HepG2 (cell line): ENCODE results near the gene MAP3K2. TPM values are rescaled to one million over a fixed set of nuclear protein-coding genes. Genes with fewer than 3 reads are reported as not detected.

Experiments
- ATAC-seq: fragments of 200-7000 bp; cut with Tn5 transposase; 3 replicates; pipeline ENCODE4 v1.9.1; 2020; ENCODE audit warnings: mild to moderate bottlenecking, moderate library complexity
- BruUV-seq: library from RNA; stranded (reverse); fragments of 400-500 nt; replicated peaks from 2 replicates; lab custom pipeline; 2021; lab: Mats Ljungman, UMichigan
- CTCF ChIA-PET: fragments of 300-600 bp; formaldehyde crosslinking; extraction: SDS; loops from one replicate; lab custom pipeline; 2021; ENCODE audit warnings: low total read pairs, inconsistent platforms, low intra/inter-chr PET ratio; lab: Yijun Ruan, JAX
- POLR2A ChIA-PET: fragments of 350-600 bp; sonication (Branson Sonifier 250); formaldehyde crosslinking; loops from one replicate; lab custom pipeline; 2020; ENCODE audit warnings: antibody characterized with exemption, inconsistent platforms; lab: Yijun Ruan, JAX
- DNase-seq: peaks from one replicate; pipeline ENCODE4 v3.0.0-alpha.2; 2015; ENCODE audit warnings: low spot score
- FAIRE-seq: peaks from 3 replicates; lab custom pipeline; 2011; peaks lifted over from hg19 to GRCh38; lab: Jason Lieb, UNC
- H2AFZ ChIP-seq: one replicate; pipeline ENCODE4 v1.6.1; 2011; ENCODE audit warnings: low read length, inconsistent platforms
- H3K27ac ChIP-seq: fragments of 300-600 bp; 3 replicates; pipeline ENCODE4 v1.8.0; 2011; ENCODE audit warnings: mixed run types, mild to moderate bottlenecking, mixed read lengths, low read length, inconsistent platforms; ENCODE audit not compliant: insufficient read depth; ENCODE audit errors: extremely low read length
- H3K27me3 ChIP-seq, 2 experiments: fragments of 200-600 bp in 1 of 2; 2 replicates in 1 of 2; 3 replicates in 1 of 2; pipeline versions ENCODE4 v1.6.0 to v1.8.0; 2011; ENCODE audit warnings: low read length in 2 of 2, mild to moderate bottlenecking in 2 of 2, moderate library complexity in 2 of 2, inconsistent platforms in 1 of 2; ENCODE audit not compliant: insufficient read depth in 2 of 2, control insufficient read depth in 1 of 2
- H3K36me3 ChIP-seq, 2 experiments: fragments of 200-600 bp in 1 of 2; replicated peaks in 1 of 2; 2 replicates in 1 of 2; 3 replicates in 1 of 2; pipeline versions ENCODE4 v1.5.1 to v1.8.0; 2011; ENCODE audit warnings: low read length in 2 of 2, inconsistent platforms in 1 of 2; ENCODE audit not compliant: insufficient read depth in 2 of 2, control insufficient read depth in 1 of 2
- H3K4me1 ChIP-seq: 2 replicates; pipeline ENCODE4 v1.5.1; 2012; ENCODE audit warnings: low read length, inconsistent platforms; ENCODE audit not compliant: insufficient read depth
- H3K4me2 ChIP-seq: 2 replicates; pipeline ENCODE4 v1.6.0; 2011; ENCODE audit warnings: low read depth, low read length, inconsistent platforms
- H3K4me3 ChIP-seq, 3 experiments: fragments of 200-600 bp in 1 of 3; sonication (generic), shearing (Covaris generic) in 1 of 3; replicated peaks in 1 of 3; 2 replicates each; pipeline ENCODE4 v1.5.1; 2011 to 2016; ENCODE audit warnings: low read length in 3 of 3, inconsistent platforms in 2 of 3, low read depth in 2 of 3, mild to moderate bottlenecking in 2 of 3, control low read depth in 1 of 3, mixed read lengths in 1 of 3; ENCODE audit not compliant: insufficient read depth in 1 of 3
- H3K79me2 ChIP-seq: one replicate; pipeline ENCODE4 v1.6.1; 2011; ENCODE audit warnings: low read length, inconsistent platforms; ENCODE audit not compliant: insufficient read depth
- H3K9ac ChIP-seq: 2 replicates; pipeline ENCODE4 v1.6.0; 2011; ENCODE audit warnings: mild to moderate bottlenecking, low read depth, low read length, inconsistent platforms; ENCODE audit not compliant: insufficient read depth
- H3K9me3 ChIP-seq: 2 replicates; pipeline ENCODE4 v1.5.1; 2012; ENCODE audit warnings: mild to moderate bottlenecking, low read length
- H4K20me1 ChIP-seq: 2 replicates; pipeline ENCODE4 v1.6.0; 2011; ENCODE audit warnings: inconsistent platforms, mild to moderate bottlenecking, low read length, moderate library complexity; ENCODE audit not compliant: insufficient read depth
- ARID2 ChIP-seq: sonication (generic); formaldehyde crosslinking; IDR thresholded peaks from 2 replicates; pipeline ENCODE4 v1.8.1; 2022; ENCODE audit warnings: mild to moderate bottlenecking, missing genetic modification reagents, borderline replicate concordance
- ATF7-NPFF ChIP-seq: sonication (generic); formaldehyde crosslinking; IDR thresholded peaks from 2 replicates; pipeline ENCODE4 v1.8.1; 2023; ENCODE audit warnings: mild to moderate bottlenecking, low read depth, missing genetic modification reagents, moderate library complexity
- TGIF2 ChIP-seq: IDR thresholded peaks from 2 replicates; pipeline ENCODE4 v1.6.1; 2016; ENCODE audit warnings: control low read depth, missing compliant biosample characterization
- ZNF225 ChIP-seq: sonication (generic); formaldehyde crosslinking; IDR thresholded peaks from 2 replicates; pipeline ENCODE4 v1.4.0; 2020; ENCODE audit warnings: mild to moderate bottlenecking, missing genetic modification reagents
- ZNF672 ChIP-seq: sonication (generic); formaldehyde crosslinking; IDR thresholded peaks from 2 replicates; pipeline ENCODE4 v1.8.1; 2022; ENCODE audit warnings: missing genetic modification reagents
- ZNF839 ChIP-seq: sonication (generic); formaldehyde crosslinking; IDR thresholded peaks from 2 replicates; pipeline ENCODE4 v1.4.0; 2020; ENCODE audit warnings: missing genetic modification reagents, mild to moderate bottlenecking, borderline replicate concordance
- WGBS: methylation state at CpG from one replicate; pipeline ENCODE4 v1.1.6; 2017; ENCODE audit warnings: low lambda C conversion rate; 5-methylcytosine and 5-hydroxymethylcytosine counted together
- in situ Hi-C: cut with HindIII; loops from 2 replicates; pipeline ENCODE4 v1.10.0; 2017; ENCODE audit warnings: low pct_unique_long_range_greater_than_20kb; ENCODE audit not compliant: extremely low pct_ligation_motif_present
- intact Hi-C: fragments of 100-400 bp; cut with micrococcal nuclease; formaldehyde crosslinking; loops from one replicate; pipeline ENCODE4 v1.10.0; 2022; ENCODE audit not compliant: unreplicated experiment
- polyA plus RNA-seq, 8 experiments: library from polyadenylated mRNA; depleted of rRNA in 3 of 8; stranded (reverse) in 7 of 8; unstranded in 1 of 8; fragments of >200 nt; fragmentation: Illumina TruSeq in 4 of 8; extraction: Trizol in 4 of 8; gene quantifications; 2 replicates each; pipeline versions ENCODE4 v1.2.1 to v1.2.3, GENCODE V29; 2011 to 2016; ENCODE audit warnings: low read depth in 4 of 8, missing spikeins in 1 of 8, mixed read lengths in 1 of 8; ENCODE audit not compliant: insufficient read depth in 1 of 8
- total RNA-seq, 5 experiments: library from RNA; depleted of rRNA; stranded (reverse); fragments of >200 nt; fragmentation: Illumina TruSeq; extraction: Trizol; gene quantifications; 2 replicates each; pipeline ENCODE4 v1.2.3, GENCODE V29; 2016; ENCODE audit warnings: low read depth in 1 of 5
- TF ChIP-seq, protein P1 (sequence below): sonication (generic); formaldehyde crosslinking; conservative IDR thresholded peaks from 2 replicates; pipeline ENCODE4 v1.8.1; 2023; ENCODE audit warnings: missing genetic modification reagents
- TF ChIP-seq, protein P2 (sequence below): sonication (generic); formaldehyde crosslinking; IDR thresholded peaks from 2 replicates; pipeline ENCODE4 v1.4.0; 2020; ENCODE audit warnings: mild to moderate bottlenecking, missing genetic modification reagents
- TF ChIP-seq, protein P3 (sequence below): fragments of 450-650 bp; IDR thresholded peaks from 2 replicates; pipeline ENCODE4 v1.6.1; 2017

MAP3K2 gene
- total and polyA plus RNA-seq, 2 of the 13 experiments (the other 11 are each of a cell fraction or from before 2014, with no cell fraction given): 12.2 to 37.2 TPM

DNA sequence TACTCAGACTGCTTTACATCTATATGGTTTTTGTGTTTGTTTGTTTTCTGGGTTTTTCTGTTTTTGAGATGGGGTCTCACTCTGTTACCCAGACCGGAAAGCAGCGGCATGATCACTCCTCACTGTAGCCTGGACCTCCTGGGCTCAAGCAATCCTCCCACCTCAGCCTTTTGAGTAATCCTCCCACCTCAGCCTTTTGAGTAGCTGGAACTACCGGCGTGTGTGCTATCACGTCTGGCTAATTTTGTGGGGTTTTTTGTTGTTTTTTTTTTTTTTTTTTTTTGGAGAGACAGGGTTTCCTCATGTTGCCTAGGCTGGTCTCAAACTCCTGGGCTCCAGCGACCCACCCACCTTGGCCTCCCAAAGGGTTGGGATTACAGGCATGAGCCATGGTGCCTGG is 9.1 kb downstream of the MAP3K2 start:
- CTCF ChIA-PET: no interaction called here
- H3K36me3 ChIP-seq: peaks cover 2 to 3% of the 10 kb centered on the region in 2 experiments; a peak in 2 of 5 replicates
- H3K4me2 ChIP-seq: no peak overlapping the region
- no peak for FAIRE-seq
- no peaks in the 10 kb centered on the region for H3K27me3 ChIP-seq
- peaks cover 35% of the 10 kb centered on the region for H3K4me1 ChIP-seq
- peaks cover 29% of the 10 kb centered on the region for H3K9me3 ChIP-seq
- H3K4me3 ChIP-seq: no peak overlapping the region
- in situ Hi-C loops (no loop called here), intact Hi-C loops (no loop called here)
- no peak for DNase-seq
- no peak overlapping the region for H3K9ac ChIP-seq
- H2AFZ ChIP-seq: no peak overlapping the region
- POLR2A ChIA-PET: interaction anchor here (1.0 kb wide), 1 partner anchor 8 kb away, joined by 4 read pairs; no protein-coding TSS in a partner anchor
- no peak for ATAC-seq
- BruUV-seq: no TSS peak
- TF ChIP-seq, protein P1, sequence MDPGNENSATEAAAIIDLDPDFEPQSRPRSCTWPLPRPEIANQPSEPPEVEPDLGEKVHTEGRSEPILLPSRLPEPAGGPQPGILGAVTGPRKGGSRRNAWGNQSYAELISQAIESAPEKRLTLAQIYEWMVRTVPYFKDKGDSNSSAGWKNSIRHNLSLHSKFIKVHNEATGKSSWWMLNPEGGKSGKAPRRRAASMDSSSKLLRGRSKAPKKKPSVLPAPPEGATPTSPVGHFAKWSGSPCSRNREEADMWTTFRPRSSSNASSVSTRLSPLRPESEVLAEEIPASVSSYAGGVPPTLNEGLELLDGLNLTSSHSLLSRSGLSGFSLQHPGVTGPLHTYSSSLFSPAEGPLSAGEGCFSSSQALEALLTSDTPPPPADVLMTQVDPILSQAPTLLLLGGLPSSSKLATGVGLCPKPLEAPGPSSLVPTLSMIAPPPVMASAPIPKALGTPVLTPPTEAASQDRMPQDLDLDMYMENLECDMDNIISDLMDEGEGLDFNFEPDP: 0 out of 2 replicates have a peak, but pooled peaks have one; percentile 71
- no peak for TF ChIP-seq ATF7-NPFF (CRISPR knock-in tag)
- peaks cover 98% of the 10 kb centered on the region for H3K79me2 ChIP-seq
- 96% methylated on average over 6 of the region's 6 CpGs for WGBS
- H3K27ac ChIP-seq: no peak overlapping the region
- peaks cover 6% of the 10 kb centered on the region; the same call in 1 of the 2 replicates for H4K20me1 ChIP-seq

DNA sequence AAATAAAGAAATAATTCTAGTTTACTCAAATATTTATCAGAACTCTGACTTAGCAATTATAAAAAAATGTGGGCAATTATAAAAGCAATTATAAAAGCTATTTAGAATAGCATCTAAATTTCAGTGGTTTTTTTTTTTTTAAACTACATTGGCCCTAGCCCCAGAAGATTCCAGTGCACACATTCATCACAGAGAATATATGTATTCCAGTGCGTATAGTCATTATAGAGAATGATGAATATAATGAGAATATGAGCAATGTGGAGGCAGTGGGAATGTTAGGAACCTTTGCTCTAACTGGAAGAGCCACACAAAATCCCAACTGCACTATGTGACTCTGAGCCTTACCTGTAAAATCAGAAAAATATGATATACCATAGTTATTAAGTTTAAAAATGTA is 10.5 kb downstream of the MAP3K2 start:
- CTCF ChIA-PET: no interaction called here
- WGBS: 96% methylated on average over 1 of the region's 1 CpG
- DNase-seq (no peak), FAIRE-seq (no peak), ATAC-seq (no peak)
- Histone ChIP-seq H2AFZ (no peak overlapping the region), H4K20me1 (peaks cover 9% of the 10 kb centered on the region), H3K36me3 (peaks cover 0 to 3% of the 10 kb centered on the region in 2 experiments; a peak in 2 of 5 replicates), H3K4me3 (no peak overlapping the region), H3K4me2 (no peak overlapping the region), H3K9me3 (peaks cover 39% of the 10 kb centered on the region), H3K4me1 (peaks cover 26% of the 10 kb centered on the region; the same call in 1 of the 2 replicates), H3K27me3 (no peaks in the 10 kb centered on the region), H3K27ac (no peak overlapping the region), H3K9ac (no peak overlapping the region), H3K79me2 (peaks cover 98% of the 10 kb centered on the region)
- BruUV-seq: no TSS peak
- intact Hi-C loops (no loop called here), in situ Hi-C loops (no loop called here)
- POLR2A ChIA-PET: no interaction called here
- no peak for TF ChIP-seq ARID2 (CRISPR knock-in tag)
- TF ChIP-seq ZNF839: no peak
- no peak for TF ChIP-seq ZNF225 (CRISPR knock-in tag)
- no peak for TF ChIP-seq TGIF2
- TF ChIP-seq, protein P2, sequence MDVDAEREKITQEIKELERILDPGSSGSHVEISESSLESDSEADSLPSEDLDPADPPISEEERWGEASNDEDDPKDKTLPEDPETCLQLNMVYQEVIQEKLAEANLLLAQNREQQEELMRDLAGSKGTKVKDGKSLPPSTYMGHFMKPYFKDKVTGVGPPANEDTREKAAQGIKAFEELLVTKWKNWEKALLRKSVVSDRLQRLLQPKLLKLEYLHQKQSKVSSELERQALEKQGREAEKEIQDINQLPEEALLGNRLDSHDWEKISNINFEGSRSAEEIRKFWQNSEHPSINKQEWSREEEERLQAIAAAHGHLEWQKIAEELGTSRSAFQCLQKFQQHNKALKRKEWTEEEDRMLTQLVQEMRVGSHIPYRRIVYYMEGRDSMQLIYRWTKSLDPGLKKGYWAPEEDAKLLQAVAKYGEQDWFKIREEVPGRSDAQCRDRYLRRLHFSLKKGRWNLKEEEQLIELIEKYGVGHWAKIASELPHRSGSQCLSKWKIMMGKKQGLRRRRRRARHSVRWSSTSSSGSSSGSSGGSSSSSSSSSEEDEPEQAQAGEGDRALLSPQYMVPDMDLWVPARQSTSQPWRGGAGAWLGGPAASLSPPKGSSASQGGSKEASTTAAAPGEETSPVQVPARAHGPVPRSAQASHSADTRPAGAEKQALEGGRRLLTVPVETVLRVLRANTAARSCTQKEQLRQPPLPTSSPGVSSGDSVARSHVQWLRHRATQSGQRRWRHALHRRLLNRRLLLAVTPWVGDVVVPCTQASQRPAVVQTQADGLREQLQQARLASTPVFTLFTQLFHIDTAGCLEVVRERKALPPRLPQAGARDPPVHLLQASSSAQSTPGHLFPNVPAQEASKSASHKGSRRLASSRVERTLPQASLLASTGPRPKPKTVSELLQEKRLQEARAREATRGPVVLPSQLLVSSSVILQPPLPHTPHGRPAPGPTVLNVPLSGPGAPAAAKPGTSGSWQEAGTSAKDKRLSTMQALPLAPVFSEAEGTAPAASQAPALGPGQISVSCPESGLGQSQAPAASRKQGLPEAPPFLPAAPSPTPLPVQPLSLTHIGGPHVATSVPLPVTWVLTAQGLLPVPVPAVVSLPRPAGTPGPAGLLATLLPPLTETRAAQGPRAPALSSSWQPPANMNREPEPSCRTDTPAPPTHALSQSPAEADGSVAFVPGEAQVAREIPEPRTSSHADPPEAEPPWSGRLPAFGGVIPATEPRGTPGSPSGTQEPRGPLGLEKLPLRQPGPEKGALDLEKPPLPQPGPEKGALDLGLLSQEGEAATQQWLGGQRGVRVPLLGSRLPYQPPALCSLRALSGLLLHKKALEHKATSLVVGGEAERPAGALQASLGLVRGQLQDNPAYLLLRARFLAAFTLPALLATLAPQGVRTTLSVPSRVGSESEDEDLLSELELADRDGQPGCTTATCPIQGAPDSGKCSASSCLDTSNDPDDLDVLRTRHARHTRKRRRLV (CRISPR knock-in tag): no peak
- TF ChIP-seq, protein P3, sequence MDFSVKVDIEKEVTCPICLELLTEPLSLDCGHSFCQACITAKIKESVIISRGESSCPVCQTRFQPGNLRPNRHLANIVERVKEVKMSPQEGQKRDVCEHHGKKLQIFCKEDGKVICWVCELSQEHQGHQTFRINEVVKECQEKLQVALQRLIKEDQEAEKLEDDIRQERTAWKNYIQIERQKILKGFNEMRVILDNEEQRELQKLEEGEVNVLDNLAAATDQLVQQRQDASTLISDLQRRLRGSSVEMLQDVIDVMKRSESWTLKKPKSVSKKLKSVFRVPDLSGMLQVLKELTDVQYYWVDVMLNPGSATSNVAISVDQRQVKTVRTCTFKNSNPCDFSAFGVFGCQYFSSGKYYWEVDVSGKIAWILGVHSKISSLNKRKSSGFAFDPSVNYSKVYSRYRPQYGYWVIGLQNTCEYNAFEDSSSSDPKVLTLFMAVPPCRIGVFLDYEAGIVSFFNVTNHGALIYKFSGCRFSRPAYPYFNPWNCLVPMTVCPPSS: no peak
- TF ChIP-seq ZNF672 (CRISPR knock-in tag): no peak
